Parathyroid adenoma (tissue), 2 donors: Measurements from ENCODE around the gene PCBP3.

Experiments
- H2AFZ ChIP-seq: fragments of 300-600 bp; sonication (generic); one replicate; pipeline ENCODE4 v1.7.0; 2017; ENCODE audit warnings: antibody characterized with exemption, mild to moderate bottlenecking
- H3K27ac ChIP-seq: fragments of 300-600 bp; sonication (generic); one replicate; pipeline ENCODE4 v1.7.0; 2017
- H3K27me3 ChIP-seq: fragments of 300-600 bp; sonication (generic); one replicate; pipeline ENCODE4 v1.7.0; 2017; ENCODE audit warnings: low read length; ENCODE audit not compliant: control insufficient read depth, insufficient read depth
- H3K36me3 ChIP-seq: fragments of 300-600 bp; sonication (generic); one replicate; pipeline ENCODE4 v1.7.0; 2017; ENCODE audit warnings: low read length; ENCODE audit not compliant: control insufficient read depth, insufficient read depth
- H3K4me1 ChIP-seq: fragments of 300-600 bp; sonication (generic); one replicate; pipeline ENCODE4 v1.7.0; 2017; ENCODE audit warnings: control low read depth
- H3K4me2 ChIP-seq: fragments of 300-600 bp; sonication (generic); one replicate; pipeline ENCODE4 v1.7.0; 2017; ENCODE audit warnings: low read length
- H3K4me3 ChIP-seq: fragments of 300-600 bp; sonication (generic); one replicate; pipeline ENCODE4 v1.7.0; 2017; ENCODE audit warnings: low read depth, low read length
- H3K79me2 ChIP-seq: fragments of 300-600 bp; sonication (generic); one replicate; pipeline ENCODE4 v1.7.0; 2017; ENCODE audit warnings: control low read depth
- H3K9ac ChIP-seq: fragments of 300-600 bp; sonication (generic); one replicate; pipeline ENCODE4 v1.7.0; 2017; ENCODE audit warnings: mild to moderate bottlenecking
- H3K9me3 ChIP-seq: fragments of 300-600 bp; sonication (generic); one replicate; pipeline ENCODE4 v1.7.0; 2017; ENCODE audit warnings: low read length; ENCODE audit not compliant: control insufficient read depth
- CTCF ChIP-seq: fragments of 300-600 bp; sonication (generic); IDR thresholded peaks from one replicate; pipeline ENCODE4 v1.7.0; 2017; ENCODE audit warnings: antibody characterized with exemption, mild to moderate bottlenecking
- donor health status: primary hyperparathyroidism.

The PCBP3 gene

GRCh38 chr21:45944601-45945000, 301.1 kb downstream of the PCBP3 start:
- Histone ChIP-seq H3K79me2 (no peaks in the 10 kb centered on the region), H3K9me3 (no peaks in the 10 kb centered on the region), H3K27ac (no peak overlapping the region), H3K27me3 (no peaks in the 10 kb centered on the region), H3K4me3 (no peak overlapping the region), H3K36me3 (no peaks in the 10 kb centered on the region), H3K4me1 (no peaks in the 10 kb centered on the region), H2AFZ (no peak overlapping the region), H3K9ac (no peak overlapping the region), H3K4me2 (no peak overlapping the region)
- TF ChIP-seq CTCF, result no peak

GRCh38 chr21:45945066-45945867, 301.7 kb downstream of the PCBP3 start:
- H3K9me3 ChIP-seq, result no peaks in the 10 kb centered on the region
- no peak overlapping the region for H3K9ac ChIP-seq
- no peak for TF ChIP-seq CTCF
- no peak overlapping the region for H2AFZ ChIP-seq
- no peak overlapping the region for H3K4me3 ChIP-seq
- no peak overlapping the region for H3K4me2 ChIP-seq
- no peaks in the 10 kb centered on the region for H3K27me3 ChIP-seq
- no peaks in the 10 kb centered on the region for H3K79me2 ChIP-seq
- H3K27ac ChIP-seq, result no peak overlapping the region
- no peaks in the 10 kb centered on the region for H3K36me3 ChIP-seq
- H3K4me1 ChIP-seq, result no peaks in the 10 kb centered on the region

- Histone ChIP-seq H3K27me3 (no peaks in the 10 kb centered on the region), H2AFZ (no peak overlapping the region), H3K4me2 (no peak overlapping the region), H3K36me3 (no peaks in the 10 kb centered on the region), H3K9ac (no peak overlapping the region), H3K9me3 (no peaks in the 10 kb centered on the region), H3K4me3 (no peak overlapping the region), H3K27ac (no peak overlapping the region), H3K4me1 (no peaks in the 10 kb centered on the region), H3K79me2 (no peaks in the 10 kb centered on the region)
- no peak for TF ChIP-seq CTCF
These were observed 302.3 kb downstream of the PCBP3 start for GRCh38 chr21:45945868-45946210.

- no peaks in the 10 kb centered on the region for H3K4me1 ChIP-seq
- no peaks in the 10 kb centered on the region for H3K27me3 ChIP-seq
- H3K4me2 ChIP-seq, result no peak overlapping the region
- H3K9ac ChIP-seq, result no peak overlapping the region
- H3K36me3 ChIP-seq, result no peaks in the 10 kb centered on the region
- H3K4me3 ChIP-seq, result no peak overlapping the region
- no peak overlapping the region for H2AFZ ChIP-seq
- no peaks in the 10 kb centered on the region for H3K79me2 ChIP-seq
- H3K9me3 ChIP-seq, result no peaks in the 10 kb centered on the region
- H3K27ac ChIP-seq, result no peak overlapping the region
- no peak for TF ChIP-seq CTCF
These were observed 303.8 kb downstream of the PCBP3 start for GRCh38 chr21:45947296-45947695.

- H3K4me3 ChIP-seq, result no peak overlapping the region
- no peak overlapping the region for H3K9ac ChIP-seq
- H3K9me3 ChIP-seq, result no peaks in the 10 kb centered on the region
- H3K4me2 ChIP-seq, result no peak overlapping the region
- H3K79me2 ChIP-seq, result no peaks in the 10 kb centered on the region
- TF ChIP-seq CTCF, result no peak
- no peak overlapping the region for H2AFZ ChIP-seq
- no peaks in the 10 kb centered on the region for H3K36me3 ChIP-seq
- no peaks in the 10 kb centered on the region for H3K27me3 ChIP-seq
- H3K27ac ChIP-seq, result no peak overlapping the region
- H3K4me1 ChIP-seq, result no peaks in the 10 kb centered on the region
These were observed 304.3 kb downstream of the PCBP3 start for GRCh38 chr21:45947716-45948255.
